HepG2 (cell line): ENCODE measurements around the gene TIAM2. TPM values are rescaled to one million over a fixed set of nuclear protein-coding genes. Genes with fewer than 3 reads are reported as not detected.

Experiments used
- ATAC-seq: fragments of 200-7000 bp; cut with Tn5 transposase; 3 replicates; pipeline ENCODE4 v1.9.1; 2020; ENCODE audit warnings: mild to moderate bottlenecking, moderate library complexity
- BruUV-seq: library from RNA; stranded (reverse); fragments of 400-500 nt; replicated peaks from 2 replicates; lab custom pipeline; 2021; lab: Mats Ljungman, UMichigan
- CTCF ChIA-PET: fragments of 300-600 bp; formaldehyde crosslinking; extraction: SDS; loops from one replicate; lab custom pipeline; 2021; ENCODE audit warnings: low total read pairs, inconsistent platforms, low intra/inter-chr PET ratio; lab: Yijun Ruan, JAX
- POLR2A ChIA-PET: fragments of 350-600 bp; sonication (Branson Sonifier 250); formaldehyde crosslinking; loops from one replicate; lab custom pipeline; 2020; ENCODE audit warnings: antibody characterized with exemption, inconsistent platforms; lab: Yijun Ruan, JAX
- DNase-seq: peaks from one replicate; pipeline ENCODE4 v3.0.0-alpha.2; 2015; ENCODE audit warnings: low spot score
- FAIRE-seq: peaks from 3 replicates; lab custom pipeline; 2011; peaks lifted over from hg19 to GRCh38; lab: Jason Lieb, UNC
- H2AFZ ChIP-seq: one replicate; pipeline ENCODE4 v1.6.1; 2011; ENCODE audit warnings: low read length, inconsistent platforms
- H3K27ac ChIP-seq: fragments of 300-600 bp; 3 replicates; pipeline ENCODE4 v1.8.0; 2011; ENCODE audit warnings: mixed run types, mild to moderate bottlenecking, mixed read lengths, low read length, inconsistent platforms; ENCODE audit not compliant: insufficient read depth; ENCODE audit errors: extremely low read length
- H3K27me3 ChIP-seq, 2 experiments: fragments of 200-600 bp in 1 of 2; 2 replicates in 1 of 2; 3 replicates in 1 of 2; pipeline versions ENCODE4 v1.6.0 to v1.8.0; 2011; ENCODE audit warnings: low read length in 2 of 2, mild to moderate bottlenecking in 2 of 2, moderate library complexity in 2 of 2, inconsistent platforms in 1 of 2; ENCODE audit not compliant: insufficient read depth in 2 of 2, control insufficient read depth in 1 of 2
- H3K36me3 ChIP-seq, 2 experiments: fragments of 200-600 bp in 1 of 2; replicated peaks in 1 of 2; 2 replicates in 1 of 2; 3 replicates in 1 of 2; pipeline versions ENCODE4 v1.5.1 to v1.8.0; 2011; ENCODE audit warnings: low read length in 2 of 2, inconsistent platforms in 1 of 2; ENCODE audit not compliant: insufficient read depth in 2 of 2, control insufficient read depth in 1 of 2
- H3K4me1 ChIP-seq: 2 replicates; pipeline ENCODE4 v1.5.1; 2012; ENCODE audit warnings: low read length, inconsistent platforms; ENCODE audit not compliant: insufficient read depth
- H3K4me2 ChIP-seq: 2 replicates; pipeline ENCODE4 v1.6.0; 2011; ENCODE audit warnings: low read depth, low read length, inconsistent platforms
- H3K4me3 ChIP-seq, 3 experiments: fragments of 200-600 bp in 1 of 3; sonication (generic), shearing (Covaris generic) in 1 of 3; replicated peaks in 1 of 3; 2 replicates each; pipeline ENCODE4 v1.5.1; 2011 to 2016; ENCODE audit warnings: low read length in 3 of 3, inconsistent platforms in 2 of 3, low read depth in 2 of 3, mild to moderate bottlenecking in 2 of 3, control low read depth in 1 of 3, mixed read lengths in 1 of 3; ENCODE audit not compliant: insufficient read depth in 1 of 3
- H3K79me2 ChIP-seq: one replicate; pipeline ENCODE4 v1.6.1; 2011; ENCODE audit warnings: low read length, inconsistent platforms; ENCODE audit not compliant: insufficient read depth
- H3K9ac ChIP-seq: 2 replicates; pipeline ENCODE4 v1.6.0; 2011; ENCODE audit warnings: mild to moderate bottlenecking, low read depth, low read length, inconsistent platforms; ENCODE audit not compliant: insufficient read depth
- H3K9me3 ChIP-seq: 2 replicates; pipeline ENCODE4 v1.5.1; 2012; ENCODE audit warnings: mild to moderate bottlenecking, low read length
- H4K20me1 ChIP-seq: 2 replicates; pipeline ENCODE4 v1.6.0; 2011; ENCODE audit warnings: inconsistent platforms, mild to moderate bottlenecking, low read length, moderate library complexity; ENCODE audit not compliant: insufficient read depth
- MAZ ChIP-seq, 2 experiments: sonication (generic) in 1 of 2; formaldehyde crosslinking in 1 of 2; IDR thresholded peaks; 2 replicates each; pipeline versions ENCODE4 v1.5.0 to v1.6.1; 2012 to 2020; ENCODE audit warnings: low read depth in 2 of 2, mild to moderate bottlenecking in 2 of 2, borderline replicate concordance in 1 of 2, improper control_type of control experiment in 1 of 2, low read length in 1 of 2, missing genetic modification reagents in 1 of 2, moderate library complexity in 1 of 2
- NRL ChIP-seq: sonication (generic); formaldehyde crosslinking; IDR thresholded peaks from 2 replicates; pipeline ENCODE4 v1.5.0; 2020; ENCODE audit warnings: missing genetic modification reagents, mild to moderate bottlenecking, moderate library complexity, borderline replicate concordance
- ZNF766 ChIP-seq: sonication (generic); formaldehyde crosslinking; IDR thresholded peaks from 2 replicates; pipeline ENCODE4 v1.5.0; 2020; ENCODE audit warnings: missing genetic modification reagents, borderline replicate concordance
- ZZZ3 ChIP-seq: sonication (generic); formaldehyde crosslinking; IDR thresholded peaks from 2 replicates; pipeline ENCODE4 v1.4.0; 2020; ENCODE audit warnings: missing genetic modification reagents, mild to moderate bottlenecking, borderline replicate concordance
- WGBS: methylation state at CpG from one replicate; pipeline ENCODE4 v1.1.6; 2017; ENCODE audit warnings: low lambda C conversion rate; 5-methylcytosine and 5-hydroxymethylcytosine counted together
- in situ Hi-C: cut with HindIII; loops from 2 replicates; pipeline ENCODE4 v1.10.0; 2017; ENCODE audit warnings: low pct_unique_long_range_greater_than_20kb; ENCODE audit not compliant: extremely low pct_ligation_motif_present
- intact Hi-C: fragments of 100-400 bp; cut with micrococcal nuclease; formaldehyde crosslinking; loops from one replicate; pipeline ENCODE4 v1.10.0; 2022; ENCODE audit not compliant: unreplicated experiment
- polyA plus RNA-seq, 8 experiments: library from polyadenylated mRNA; depleted of rRNA in 3 of 8; stranded (reverse) in 7 of 8; unstranded in 1 of 8; fragments of >200 nt; fragmentation: Illumina TruSeq in 4 of 8; extraction: Trizol in 4 of 8; gene quantifications; 2 replicates each; pipeline versions ENCODE4 v1.2.1 to v1.2.3, GENCODE V29; 2011 to 2016; ENCODE audit warnings: low read depth in 4 of 8, missing spikeins in 1 of 8, mixed read lengths in 1 of 8; ENCODE audit not compliant: insufficient read depth in 1 of 8
- total RNA-seq, 5 experiments: library from RNA; depleted of rRNA; stranded (reverse); fragments of >200 nt; fragmentation: Illumina TruSeq; extraction: Trizol; gene quantifications; 2 replicates each; pipeline ENCODE4 v1.2.3, GENCODE V29; 2016; ENCODE audit warnings: low read depth in 1 of 5
- TF ChIP-seq, protein P1 (sequence below): IDR thresholded peaks from 2 replicates; pipeline ENCODE4 v1.6.1; 2016; ENCODE audit warnings: low read depth

Gene TIAM2
- total and polyA plus RNA-seq, 2 of the 13 experiments (the other 11 are each of a cell fraction or from before 2014, with no cell fraction given) = 4.1 to 4.5 TPM

DNA sequence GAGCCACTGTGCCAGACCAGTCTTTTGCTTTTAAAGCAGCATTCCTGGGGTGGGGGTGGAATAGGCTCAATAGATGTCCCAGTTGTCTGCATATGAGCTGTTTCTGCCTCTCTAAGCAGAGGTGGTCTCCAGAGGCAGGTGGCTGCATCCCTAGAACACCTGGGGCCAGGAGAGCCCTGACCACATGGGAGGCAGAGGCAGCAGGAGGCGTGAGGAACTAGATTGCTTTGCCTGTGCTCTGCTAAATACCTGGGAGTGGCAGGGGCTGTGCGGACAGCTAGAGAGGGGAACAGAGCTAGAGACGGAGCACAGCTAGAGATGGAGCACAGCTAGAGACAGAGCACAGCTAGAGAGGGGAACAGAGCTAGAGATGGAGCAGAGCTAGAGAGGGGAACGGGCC lies 239.6 kb downstream of the TIAM2 start:
- Histone ChIP-seq H3K4me3 (no peak overlapping the region), H3K79me2 (no peaks in the 10 kb centered on the region), H2AFZ (no peak overlapping the region), H3K27ac (no peak overlapping the region), H4K20me1 (no peaks in the 10 kb centered on the region), H3K36me3 (no peaks in the 10 kb centered on the region), H3K4me2 (no peak overlapping the region), H3K9ac (no peak overlapping the region), H3K4me1 (0 out of 2 replicates have a peak, but pooled peaks cover 5% of the 10 kb centered on the region), H3K9me3 (peaks cover 7% of the 10 kb centered on the region; the same call in 1 of the 2 replicates), H3K27me3 (no peaks in the 10 kb centered on the region)
- 0 out of 2 replicates have a peak, but pooled peaks have one; percentile 53 for TF ChIP-seq NRL (CRISPR knock-in tag)
- TF ChIP-seq, protein P1, sequence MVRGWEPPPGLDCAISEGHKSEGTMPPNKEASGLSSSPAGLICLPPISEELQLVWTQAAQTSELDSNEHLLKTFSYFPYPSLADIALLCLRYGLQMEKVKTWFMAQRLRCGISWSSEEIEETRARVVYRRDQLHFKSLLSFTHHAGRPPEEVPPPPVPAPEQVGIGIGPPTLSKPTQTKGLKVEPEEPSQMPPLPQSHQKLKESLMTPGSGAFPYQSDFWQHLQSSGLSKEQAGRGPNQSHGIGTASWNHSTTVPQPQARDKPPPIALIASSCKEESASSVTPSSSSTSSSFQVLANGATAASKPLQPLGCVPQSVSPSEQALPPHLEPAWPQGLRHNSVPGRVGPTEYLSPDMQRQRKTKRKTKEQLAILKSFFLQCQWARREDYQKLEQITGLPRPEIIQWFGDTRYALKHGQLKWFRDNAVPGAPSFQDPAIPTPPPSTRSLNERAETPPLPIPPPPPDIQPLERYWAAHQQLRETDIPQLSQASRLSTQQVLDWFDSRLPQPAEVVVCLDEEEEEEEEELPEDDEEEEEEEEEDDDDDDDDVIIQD (CRISPR knock-in tag) = no peak
- TF ChIP-seq ZNF766 (CRISPR knock-in tag) = no peak
- peak; percentile 35; the same call in 1 of the 2 replicates for TF ChIP-seq MAZ (IDR thresholded peaks at IDR 0.05; ENCODE audit: borderline replicate concordance, low read depth, low read length)
- TF ChIP-seq MAZ (CRISPR knock-in tag; IDR thresholded peaks at IDR 0.05; ENCODE audit: low read depth) = no peak
- TF ChIP-seq ZZZ3 (CRISPR knock-in tag) = no peak
- FAIRE-seq (no peak), DNase-seq (no peak), ATAC-seq (peak; percentile 11; the same call in 2 of the 3 replicates)
- in situ Hi-C loops (no loop called here), intact Hi-C loops (no loop called here)
- no TSS peak for BruUV-seq
- WGBS = 59% methylated on average over 4 of the region's 4 CpGs
- CTCF ChIA-PET = no interaction called here
- POLR2A ChIA-PET = interaction anchor here (1.2 kb wide), 1 partner anchor 11 kb away, joined by 7 read pairs; no protein-coding TSS in a partner anchor

DNA sequence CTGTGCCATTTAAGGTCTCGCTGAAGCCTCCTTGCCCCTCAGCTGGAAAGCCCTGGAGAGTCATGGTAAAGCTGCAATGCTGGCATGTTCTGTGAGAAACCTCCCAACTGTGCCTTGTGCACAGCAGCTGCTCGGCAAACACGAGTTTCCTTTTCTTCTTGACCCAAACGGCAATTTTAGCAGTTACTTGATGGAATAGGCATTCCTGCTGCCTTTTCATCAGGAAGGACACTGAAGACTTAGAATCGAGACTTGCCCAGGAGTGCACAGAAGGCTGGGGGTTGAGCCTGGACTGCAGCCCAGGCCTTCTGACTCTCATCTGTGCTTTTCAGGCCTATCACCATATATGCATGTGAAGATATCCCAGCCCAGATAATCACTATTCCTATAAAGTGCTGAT lies 240.0 kb downstream of the TIAM2 start:
- Histone ChIP-seq H3K4me2 (no peak overlapping the region), H3K79me2 (no peaks in the 10 kb centered on the region), H3K9me3 (peaks cover 7% of the 10 kb centered on the region; the same call in 1 of the 2 replicates), H4K20me1 (no peaks in the 10 kb centered on the region), H3K4me3 (no peak overlapping the region), H3K36me3 (no peaks in the 10 kb centered on the region), H3K27ac (no peak overlapping the region), H3K9ac (no peak overlapping the region), H2AFZ (no peak overlapping the region), H3K4me1 (0 out of 2 replicates have a peak, but pooled peaks cover 5% of the 10 kb centered on the region), H3K27me3 (no peaks in the 10 kb centered on the region)
- DNase-seq = no peak
- FAIRE-seq = no peak
- ChIA-PET POLR2A (interaction anchor here (1.2 kb wide), 1 partner anchor 11 kb away, joined by 7 read pairs; no protein-coding TSS in a partner anchor), CTCF (no interaction called here)
- no peak for ATAC-seq
- WGBS = 30% methylated on average over 5 of the region's 5 CpGs
- BruUV-seq = no TSS peak
- intact Hi-C loops = no loop called here
- in situ Hi-C loops = no loop called here
